Liver (tissue), 3 donors: ENCODE data around the gene ENGASE.

ENCODE experiments used
- EGR1 ChIP-seq, 2 donors: IDR thresholded peaks; 2 replicates each; pipeline ENCODE4 v1.6.1; 2016 to 2018; ENCODE audit warnings: antibody characterized with exemption in 2 of 2, low read depth in 2 of 2
- FOXA1 ChIP-seq: IDR thresholded peaks from 2 replicates; pipeline ENCODE4 v1.6.1; 2016; ENCODE audit warnings: antibody characterized with exemption
- FOXA2 ChIP-seq: IDR thresholded peaks from 2 replicates; pipeline ENCODE4 v1.6.1; 2016; ENCODE audit warnings: antibody characterized with exemption
- HNF4G ChIP-seq: IDR thresholded peaks from 2 replicates; pipeline ENCODE4 v1.6.1; 2016; ENCODE audit warnings: antibody characterized with exemption
- JUND ChIP-seq, 2 donors: IDR thresholded peaks; 2 replicates each; pipeline ENCODE4 v1.6.1; 2016; ENCODE audit warnings: antibody characterized with exemption in 2 of 2
- RAD21 ChIP-seq, 2 donors: IDR thresholded peaks; 2 replicates each; pipeline ENCODE4 v1.6.1; 2016; ENCODE audit warnings: antibody characterized with exemption in 2 of 2, mild to moderate bottlenecking in 2 of 2
- RXRA ChIP-seq, 2 donors: IDR thresholded peaks; 2 replicates each; pipeline ENCODE4 v1.6.1; 2017 to 2018; ENCODE audit warnings: antibody characterized with exemption in 2 of 2, mild to moderate bottlenecking in 1 of 2
- SP1 ChIP-seq: IDR thresholded peaks from 2 replicates; pipeline ENCODE4 v1.6.1; 2018; ENCODE audit warnings: antibody characterized with exemption, mild to moderate bottlenecking
- TAF1 ChIP-seq: conservative IDR thresholded peaks from 2 replicates; pipeline ENCODE4 v1.6.1; 2016; ENCODE audit warnings: antibody characterized with exemption, mild to moderate bottlenecking
- YY1 ChIP-seq: IDR thresholded peaks from 2 replicates; pipeline ENCODE4 v1.6.1; 2016; ENCODE audit warnings: antibody characterized with exemption, mild to moderate bottlenecking
- TF ChIP-seq, protein P1 (sequence below): IDR thresholded peaks from 2 replicates; pipeline ENCODE4 v1.6.1; 2016; ENCODE audit warnings: antibody characterized with exemption, mild to moderate bottlenecking
- TF ChIP-seq, protein P2 (sequence below): fragments of 150-350 bp; IDR thresholded peaks from 2 replicates; pipeline ENCODE4 v1.5.1; 2017; ENCODE audit warnings: improper control_type of control experiment, low read depth, low read length; ENCODE audit not compliant: missing input control
- TF ChIP-seq, protein P3 (sequence below): IDR thresholded peaks from 2 replicates; pipeline ENCODE4 v1.6.1; 2016; ENCODE audit warnings: antibody characterized with exemption
- TF ChIP-seq, protein P4 (sequence below): IDR thresholded peaks from 2 replicates; pipeline ENCODE4 v1.6.1; 2016; ENCODE audit warnings: antibody characterized with exemption
- donor health status: healthy.
- donor health status: healthy.

DNA sequence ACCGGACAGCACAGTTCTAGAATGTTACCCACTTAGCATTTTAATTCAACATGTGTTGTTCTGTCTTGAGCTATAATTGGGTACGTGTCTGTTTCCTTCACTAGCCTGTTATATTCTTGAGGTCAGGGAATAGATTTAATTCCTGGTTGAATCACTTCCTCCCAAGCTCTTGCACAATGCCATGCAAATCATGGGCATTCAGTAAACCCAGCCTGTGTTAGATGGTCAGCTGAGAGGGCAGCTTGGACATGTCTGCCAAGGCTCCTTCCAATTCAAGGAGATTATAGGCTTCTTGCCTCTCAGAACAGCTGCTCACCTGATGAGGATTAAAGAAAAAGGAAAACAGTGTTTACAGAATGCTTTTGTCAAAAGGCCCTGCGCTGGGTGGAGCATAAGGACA lies 38.0 kb upstream of the ENGASE start:
- TF ChIP-seq, protein P1, sequence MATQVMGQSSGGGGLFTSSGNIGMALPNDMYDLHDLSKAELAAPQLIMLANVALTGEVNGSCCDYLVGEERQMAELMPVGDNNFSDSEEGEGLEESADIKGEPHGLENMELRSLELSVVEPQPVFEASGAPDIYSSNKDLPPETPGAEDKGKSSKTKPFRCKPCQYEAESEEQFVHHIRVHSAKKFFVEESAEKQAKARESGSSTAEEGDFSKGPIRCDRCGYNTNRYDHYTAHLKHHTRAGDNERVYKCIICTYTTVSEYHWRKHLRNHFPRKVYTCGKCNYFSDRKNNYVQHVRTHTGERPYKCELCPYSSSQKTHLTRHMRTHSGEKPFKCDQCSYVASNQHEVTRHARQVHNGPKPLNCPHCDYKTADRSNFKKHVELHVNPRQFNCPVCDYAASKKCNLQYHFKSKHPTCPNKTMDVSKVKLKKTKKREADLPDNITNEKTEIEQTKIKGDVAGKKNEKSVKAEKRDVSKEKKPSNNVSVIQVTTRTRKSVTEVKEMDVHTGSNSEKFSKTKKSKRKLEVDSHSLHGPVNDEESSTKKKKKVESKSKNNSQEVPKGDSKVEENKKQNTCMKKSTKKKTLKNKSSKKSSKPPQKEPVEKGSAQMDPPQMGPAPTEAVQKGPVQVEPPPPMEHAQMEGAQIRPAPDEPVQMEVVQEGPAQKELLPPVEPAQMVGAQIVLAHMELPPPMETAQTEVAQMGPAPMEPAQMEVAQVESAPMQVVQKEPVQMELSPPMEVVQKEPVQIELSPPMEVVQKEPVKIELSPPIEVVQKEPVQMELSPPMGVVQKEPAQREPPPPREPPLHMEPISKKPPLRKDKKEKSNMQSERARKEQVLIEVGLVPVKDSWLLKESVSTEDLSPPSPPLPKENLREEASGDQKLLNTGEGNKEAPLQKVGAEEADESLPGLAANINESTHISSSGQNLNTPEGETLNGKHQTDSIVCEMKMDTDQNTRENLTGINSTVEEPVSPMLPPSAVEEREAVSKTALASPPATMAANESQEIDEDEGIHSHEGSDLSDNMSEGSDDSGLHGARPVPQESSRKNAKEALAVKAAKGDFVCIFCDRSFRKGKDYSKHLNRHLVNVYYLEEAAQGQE: no peak
- TF ChIP-seq, protein P2, sequence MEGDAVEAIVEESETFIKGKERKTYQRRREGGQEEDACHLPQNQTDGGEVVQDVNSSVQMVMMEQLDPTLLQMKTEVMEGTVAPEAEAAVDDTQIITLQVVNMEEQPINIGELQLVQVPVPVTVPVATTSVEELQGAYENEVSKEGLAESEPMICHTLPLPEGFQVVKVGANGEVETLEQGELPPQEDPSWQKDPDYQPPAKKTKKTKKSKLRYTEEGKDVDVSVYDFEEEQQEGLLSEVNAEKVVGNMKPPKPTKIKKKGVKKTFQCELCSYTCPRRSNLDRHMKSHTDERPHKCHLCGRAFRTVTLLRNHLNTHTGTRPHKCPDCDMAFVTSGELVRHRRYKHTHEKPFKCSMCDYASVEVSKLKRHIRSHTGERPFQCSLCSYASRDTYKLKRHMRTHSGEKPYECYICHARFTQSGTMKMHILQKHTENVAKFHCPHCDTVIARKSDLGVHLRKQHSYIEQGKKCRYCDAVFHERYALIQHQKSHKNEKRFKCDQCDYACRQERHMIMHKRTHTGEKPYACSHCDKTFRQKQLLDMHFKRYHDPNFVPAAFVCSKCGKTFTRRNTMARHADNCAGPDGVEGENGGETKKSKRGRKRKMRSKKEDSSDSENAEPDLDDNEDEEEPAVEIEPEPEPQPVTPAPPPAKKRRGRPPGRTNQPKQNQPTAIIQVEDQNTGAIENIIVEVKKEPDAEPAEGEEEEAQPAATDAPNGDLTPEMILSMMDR: no peak
- TF ChIP-seq EGR1 (IDR thresholded peaks at IDR 0.05; ENCODE audit: low read depth in 2 of 2) (no peak), RXRA (IDR thresholded peaks at IDR 0.05) (no peak), TAF1 (no peak), RAD21 (IDR thresholded peaks at IDR 0.05) (no peak), JUND (IDR thresholded peaks at IDR 0.05) (peak in 1 of 2 donors; percentile 10), FOXA2 (no peak), YY1 (no peak), SP1 (no peak), HNF4G (no peak), FOXA1 (no peak)
- TF ChIP-seq, protein P3, sequence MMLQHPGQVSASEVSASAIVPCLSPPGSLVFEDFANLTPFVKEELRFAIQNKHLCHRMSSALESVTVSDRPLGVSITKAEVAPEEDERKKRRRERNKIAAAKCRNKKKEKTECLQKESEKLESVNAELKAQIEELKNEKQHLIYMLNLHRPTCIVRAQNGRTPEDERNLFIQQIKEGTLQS: no peak
- TF ChIP-seq, protein P4, sequence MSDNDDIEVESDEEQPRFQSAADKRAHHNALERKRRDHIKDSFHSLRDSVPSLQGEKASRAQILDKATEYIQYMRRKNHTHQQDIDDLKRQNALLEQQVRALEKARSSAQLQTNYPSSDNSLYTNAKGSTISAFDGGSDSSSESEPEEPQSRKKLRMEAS: no peak
